GM18873 (cell line): ENCODE measurements around the gene TWIST2.

Experiments
- ATAC-seq: cut with Tn5 transposase; IDR thresholded peaks from one replicate; pipeline ENCODE4 v1.9.1; 2021; ENCODE audit warnings: mild to moderate bottlenecking, moderate library complexity, moderate number of reproducible peaks; ENCODE audit not compliant: unreplicated experiment, low FRiP score

TWIST2 gene

GRCh38 chr2:238887616-238888015 lies 39.7 kb downstream of the TWIST2 start:
- ATAC-seq = no peak

GRCh38 chr2:238888781-238889180 lies 40.9 kb downstream of the TWIST2 start:
- no peak for ATAC-seq

GRCh38 chr2:238890131-238890530 lies 42.2 kb downstream of the TWIST2 start:
- ATAC-seq = no peak

GRCh38 chr2:238890618-238891456 lies 43.0 kb downstream of the TWIST2 start:
- ATAC-seq = no peak

DNA sequence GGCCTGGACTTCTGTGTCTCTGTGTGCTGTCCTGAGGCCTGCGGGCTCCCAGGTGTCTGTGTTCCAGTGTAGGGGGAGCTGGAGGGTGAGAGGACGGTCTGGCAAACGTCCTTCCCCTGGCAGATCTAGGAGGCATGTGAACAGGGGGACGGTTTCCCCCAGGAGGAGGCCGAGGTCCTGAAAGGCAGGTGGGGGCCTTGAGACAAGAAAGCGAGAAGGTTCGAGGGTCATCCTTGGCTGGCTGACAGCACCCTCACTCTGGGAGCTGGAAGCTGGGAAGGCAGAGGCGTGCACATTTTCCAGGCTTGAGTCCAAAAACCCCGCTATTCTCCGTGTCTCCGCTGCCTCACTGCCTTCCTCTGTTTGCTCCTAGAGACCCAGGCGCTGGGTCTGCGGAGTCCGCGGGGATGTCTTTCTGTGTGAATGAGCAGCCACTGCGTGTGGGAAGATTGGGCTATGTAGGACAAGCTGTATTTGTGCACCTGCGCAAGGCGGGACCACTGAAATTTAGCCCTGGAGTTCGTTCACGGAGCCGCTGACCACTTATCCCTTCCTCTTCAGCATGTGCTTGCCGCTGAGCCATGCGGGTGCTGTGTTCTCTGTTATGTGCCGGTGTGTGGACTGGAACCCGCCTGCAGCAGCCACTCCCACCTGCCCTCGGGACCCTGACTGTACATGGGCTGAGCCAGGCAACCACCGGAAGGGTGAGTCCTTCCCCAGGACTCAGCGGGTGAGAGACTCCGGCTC lies 43.7 kb downstream of the TWIST2 start:
- no peak for ATAC-seq

GRCh38 chr2:238892204-238892500 lies 44.3 kb downstream of the TWIST2 start:
- ATAC-seq = no peak

DNA sequence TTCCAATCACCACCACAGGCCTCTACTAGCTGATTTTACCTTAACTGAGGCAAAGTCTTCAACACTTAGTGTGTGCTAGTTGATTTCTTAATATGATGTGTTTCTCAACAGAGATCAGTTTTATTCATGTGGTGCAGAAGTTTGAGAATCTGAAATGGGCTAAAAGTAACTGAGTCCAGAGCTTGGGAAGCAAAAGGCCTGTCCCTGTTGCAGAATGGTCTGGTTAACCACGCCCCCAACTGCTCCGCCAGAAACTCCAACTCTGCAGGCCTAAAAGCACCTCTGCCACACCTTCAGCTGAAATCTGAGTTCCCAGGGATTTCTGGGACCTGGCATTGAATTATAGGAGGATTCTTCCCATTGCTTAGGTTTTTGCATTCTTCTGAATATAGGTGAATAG lies 44.9 kb downstream of the TWIST2 start:
- ATAC-seq = no peak

DNA sequence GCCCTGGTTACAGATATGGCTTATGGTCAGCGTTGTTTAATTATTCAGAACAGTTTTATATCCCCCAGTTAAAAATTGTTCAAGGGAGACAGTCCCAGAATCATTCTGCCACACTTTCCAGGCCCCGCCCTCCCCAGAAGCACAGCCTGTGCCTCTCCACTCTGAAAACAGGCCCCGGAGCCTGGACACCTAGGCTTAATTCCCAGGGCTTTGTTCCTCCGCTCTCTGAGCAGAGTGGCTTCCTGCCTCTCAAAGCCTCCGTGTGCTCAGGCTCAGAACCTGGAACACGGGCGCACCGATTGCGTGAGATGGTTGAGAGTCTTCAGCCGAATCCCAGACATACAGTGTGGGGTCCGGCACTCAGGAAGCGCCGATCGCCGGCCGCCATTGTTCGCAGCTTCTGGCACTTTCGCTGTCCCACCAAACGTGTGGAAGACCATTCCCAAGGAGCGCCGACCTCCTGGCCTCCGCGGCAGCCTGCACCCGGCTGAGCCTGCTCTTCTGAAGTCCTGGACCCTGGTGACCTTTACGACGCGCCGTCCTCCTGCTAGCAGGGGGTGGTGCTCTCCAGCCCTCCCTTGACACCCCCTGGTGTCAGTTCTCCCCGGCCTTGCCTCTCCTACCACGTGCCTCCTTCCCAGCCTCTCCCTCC lies 45.6 kb downstream of the TWIST2 start:
- no peak for ATAC-seq

GRCh38 chr2:238894226-238894949 lies 46.5 kb downstream of the TWIST2 start:
- no peak for ATAC-seq

- ATAC-seq = no peak
Measured at GRCh38 chr2:238894950-238895298, 47.0 kb downstream of the TWIST2 start.

DNA sequence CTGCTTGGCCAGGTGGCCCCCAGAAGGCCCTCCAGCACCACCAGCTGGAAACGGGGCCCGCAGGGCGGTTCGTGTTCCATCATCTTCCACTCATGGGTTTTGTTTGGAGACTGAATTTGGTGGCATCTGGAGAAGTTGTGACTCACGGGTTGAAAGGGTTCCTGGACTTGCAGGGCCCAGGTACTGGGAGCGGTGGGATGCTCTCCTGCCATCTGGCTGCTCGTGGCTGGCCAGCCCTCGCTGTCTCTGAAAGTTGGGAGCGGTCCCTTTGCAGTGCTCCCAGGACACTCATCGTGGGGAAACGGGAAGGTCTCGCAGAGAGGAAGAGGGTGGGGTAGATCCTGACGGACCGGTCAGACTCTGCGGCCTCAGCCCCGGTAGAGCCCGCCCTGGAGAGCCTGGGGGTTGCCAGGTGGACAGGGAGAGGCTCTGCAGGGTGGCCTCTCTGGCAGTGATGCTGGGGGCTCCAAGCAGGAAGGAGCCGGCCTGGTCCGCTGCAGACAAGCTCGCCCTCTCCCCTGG lies 47.5 kb downstream of the TWIST2 start:
- no peak for ATAC-seq

- no peak for ATAC-seq
Measured at GRCh38 chr2:238895891-238896600, 48.2 kb downstream of the TWIST2 start.

GRCh38 chr2:238896641-238897040 lies 48.8 kb downstream of the TWIST2 start:
- ATAC-seq = no peak

- no peak for ATAC-seq
Measured at GRCh38 chr2:238897122-238897880, 49.4 kb downstream of the TWIST2 start.

GRCh38 chr2:238897911-238898311 lies 50.0 kb downstream of the TWIST2 start:
- no peak for ATAC-seq

GRCh38 chr2:238898534-238899281 lies 50.8 kb downstream of the TWIST2 start:
- ATAC-seq = no peak

DNA sequence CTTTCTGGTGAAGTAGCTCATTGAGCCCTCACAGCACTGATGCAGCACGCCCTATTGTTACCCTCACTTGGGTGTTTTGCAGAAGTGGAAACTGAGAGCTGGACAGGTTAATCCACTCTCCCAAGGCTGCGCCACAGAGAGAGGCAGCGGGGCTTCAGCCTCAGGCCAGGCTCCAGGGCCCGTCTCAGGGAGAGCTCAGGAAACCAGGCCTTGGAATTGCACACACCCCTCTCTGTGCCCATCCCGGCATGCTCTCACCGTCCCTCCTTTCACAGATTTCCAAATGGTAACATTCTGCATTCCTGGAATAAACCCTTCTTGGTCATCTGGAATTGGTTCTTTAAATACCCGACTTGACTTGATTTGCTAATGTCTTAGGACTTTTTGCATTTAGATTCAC lies 51.5 kb downstream of the TWIST2 start:
- ATAC-seq = no peak

DNA sequence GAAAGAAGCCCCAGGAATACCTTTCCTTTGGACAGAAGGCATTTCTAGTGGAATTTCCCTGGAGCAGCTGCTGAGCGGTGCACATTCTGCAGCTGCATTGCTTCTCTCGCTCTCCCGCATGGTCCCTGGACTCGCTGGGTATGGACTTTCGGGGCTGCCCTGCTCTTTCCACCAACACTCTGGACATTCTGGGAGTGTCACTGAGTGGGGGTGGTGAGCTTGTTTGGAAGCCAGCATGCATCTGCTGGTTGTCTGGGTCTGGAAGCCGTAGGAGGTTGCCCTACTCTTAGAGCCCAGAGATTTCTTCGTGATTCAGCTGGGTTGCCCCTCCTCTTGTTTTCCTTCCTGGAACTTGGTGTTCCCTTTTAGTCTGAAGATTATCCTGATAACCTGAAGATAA lies 52.6 kb downstream of the TWIST2 start:
- no peak for ATAC-seq
